ENCODE data around the gene OCRL. TPM values are rescaled to one million over a fixed set of nuclear protein-coding genes. Genes with fewer than 3 reads are reported as not detected.

The OCRL gene
- total RNA-seq, 2 donors from 2014 or later, result 10.6 to 12.6 TPM

- no peak overlapping the region for H3K27ac ChIP-seq
- H3K4me3 ChIP-seq, result no peak overlapping the region
- H3K4me1 ChIP-seq, result no peaks in the 10 kb centered on the region
- no peak for TF ChIP-seq CTCF (IDR thresholded peaks at IDR 0.05)
- H3K36me3 ChIP-seq, result no peaks in the 10 kb centered on the region
- H3K9me3 ChIP-seq, result no peaks in the 10 kb centered on the region
- no peak for DNase-seq (ENCODE audit: low spot score)
- no peaks in the 10 kb centered on the region for H3K27me3 ChIP-seq
Measured at GRCh38 chrX:129629837-129630236, 89.8 kb downstream of the OCRL start.

- no peak overlapping the region for H3K4me3 ChIP-seq
- no peaks in the 10 kb centered on the region for H3K4me1 ChIP-seq
- no peaks in the 10 kb centered on the region for H3K9me3 ChIP-seq
- no peak overlapping the region for H3K27ac ChIP-seq
- no peak for TF ChIP-seq CTCF (IDR thresholded peaks at IDR 0.05)
- no peak for DNase-seq (ENCODE audit: low spot score)
- no peaks in the 10 kb centered on the region for H3K36me3 ChIP-seq
- H3K27me3 ChIP-seq, result no peaks in the 10 kb centered on the region
Measured at GRCh38 chrX:129631849-129632248, 91.8 kb downstream of the OCRL start.

GRCh38 chrX:129632443-129632842 is 92.4 kb downstream of the OCRL start:
- TF ChIP-seq CTCF (IDR thresholded peaks at IDR 0.05), result no peak
- Histone ChIP-seq H3K36me3 (no peaks in the 10 kb centered on the region), H3K27ac (no peak overlapping the region), H3K4me1 (no peaks in the 10 kb centered on the region), H3K9me3 (no peaks in the 10 kb centered on the region), H3K27me3 (no peaks in the 10 kb centered on the region), H3K4me3 (no peak overlapping the region)
- no peak for DNase-seq (ENCODE audit: low spot score)

- TF ChIP-seq CTCF (IDR thresholded peaks at IDR 0.05), result no peak
- Histone ChIP-seq H3K4me1 (no peaks in the 10 kb centered on the region), H3K27me3 (no peaks in the 10 kb centered on the region), H3K9me3 (no peaks in the 10 kb centered on the region), H3K36me3 (no peaks in the 10 kb centered on the region), H3K4me3 (no peak overlapping the region), H3K27ac (no peak overlapping the region)
- no peak for DNase-seq (ENCODE audit: low spot score)
Measured at GRCh38 chrX:129634541-129634940, 94.5 kb downstream of the OCRL start.

- peaks cover 0 to 4% of the 10 kb centered on the region in 2 donors for H3K9me3 ChIP-seq
- no peak for DNase-seq (ENCODE audit: low spot score)
- TF ChIP-seq CTCF (IDR thresholded peaks at IDR 0.05), result no peak
- no peaks in the 10 kb centered on the region for H3K36me3 ChIP-seq
- H3K4me1 ChIP-seq, result no peaks in the 10 kb centered on the region
- no peak overlapping the region for H3K27ac ChIP-seq
- no peaks in the 10 kb centered on the region for H3K27me3 ChIP-seq
- no peak overlapping the region for H3K4me3 ChIP-seq
Measured at GRCh38 chrX:129636175-129636681, 96.2 kb downstream of the OCRL start.

All from right atrium auricular region (tissue), 2 donors.